GOT3 (cell line): Measurements from ENCODE around the gene SYF2.
A peak's percentile ranks its signal among the peaks of the same experiment; 100 is the strongest.
"Not testable (repeated sequence)": the region's sequence is repeated elsewhere in the genome, so short reads cannot be mapped to it uniquely, and the experiment has no call there.

Experiments used
- DNase-seq: peaks from one replicate; lab custom pipeline; 2025; ENCODE audit warnings: mixed read lengths; lab: John Stamatoyannopoulos, UW

SYF2 gene

DNA sequence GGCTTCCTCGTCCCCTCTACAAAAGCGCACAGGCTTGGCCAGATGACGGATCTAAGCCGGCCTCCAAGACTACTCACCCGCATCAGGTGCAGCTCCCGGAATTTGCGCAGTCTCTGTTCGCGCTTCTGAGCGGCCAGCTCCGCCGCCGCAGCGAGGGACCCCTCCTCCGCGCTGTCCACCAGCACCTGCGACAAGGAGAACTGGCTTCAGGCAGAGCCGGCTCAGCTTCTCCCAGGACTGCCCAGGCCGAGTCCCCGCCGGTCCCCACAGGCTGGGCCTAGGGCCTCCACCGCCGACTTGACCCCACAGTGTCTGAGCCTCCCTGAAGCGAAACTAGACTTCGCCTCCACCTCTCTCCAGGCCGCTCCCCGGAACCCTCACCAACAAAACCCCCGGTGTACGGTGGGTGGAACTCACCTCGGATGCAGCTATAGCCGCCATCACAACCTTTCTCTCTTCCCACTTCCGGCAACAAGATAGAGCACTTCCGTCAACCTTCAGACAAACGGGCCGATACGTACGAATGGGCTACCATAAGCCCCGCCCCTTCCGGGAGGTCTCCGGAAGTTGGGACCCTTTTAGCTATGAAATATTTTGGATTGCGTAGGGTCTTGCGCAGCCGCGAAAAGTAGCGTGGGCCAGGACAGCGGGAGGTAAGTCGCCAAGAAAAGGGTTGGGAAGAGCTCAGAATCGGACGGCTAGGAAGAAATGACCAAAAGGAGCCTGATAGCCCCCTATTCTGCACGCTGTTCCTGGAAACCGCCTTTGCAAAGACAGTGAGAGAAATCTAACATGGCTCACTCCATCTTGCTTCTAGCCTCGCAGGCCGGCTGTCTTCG is at the start of gene SYF2:
Gene SYF2 (minus strand): TSS at position 476 of the 839 bp plus-strand sequence. CDS start 35 bp downstream, at position 441.
- DNase-seq: peak; percentile 68

- not testable (repeated sequence) for DNase-seq
Measured at GRCh38 chr1:25279693-25280111, 47.4 kb upstream of the SYF2 start.

GRCh38 chr1:25278790-25279189 is 46.5 kb upstream of the SYF2 start:
- DNase-seq: not testable (repeated sequence)

GRCh38 chr1:25278358-25278757 is 46.1 kb upstream of the SYF2 start:
- not testable (repeated sequence) for DNase-seq

DNA sequence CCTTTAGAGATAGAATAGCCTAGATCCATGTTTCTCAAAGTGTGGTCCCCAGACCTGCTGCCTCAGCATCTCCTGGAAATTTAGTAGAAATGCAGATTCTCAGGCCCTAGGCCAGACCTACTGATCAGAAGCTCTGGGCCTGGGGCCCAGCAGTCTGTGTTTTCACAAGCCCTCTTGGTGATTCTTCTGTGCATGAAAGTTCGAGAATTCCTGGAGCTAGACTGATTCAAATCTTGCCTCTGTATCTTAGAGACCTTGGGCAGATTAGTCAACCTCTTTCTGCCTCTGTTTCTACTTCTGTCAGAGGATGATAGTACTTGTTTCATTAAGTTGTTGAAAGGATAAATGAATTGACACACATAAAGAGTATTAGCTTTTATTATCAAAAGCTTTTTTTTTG is 45.0 kb upstream of the SYF2 start:
- DNase-seq: not testable (repeated sequence)

- not testable (repeated sequence) for DNase-seq
Measured at GRCh38 chr1:25275648-25276047, 43.3 kb upstream of the SYF2 start.

DNA sequence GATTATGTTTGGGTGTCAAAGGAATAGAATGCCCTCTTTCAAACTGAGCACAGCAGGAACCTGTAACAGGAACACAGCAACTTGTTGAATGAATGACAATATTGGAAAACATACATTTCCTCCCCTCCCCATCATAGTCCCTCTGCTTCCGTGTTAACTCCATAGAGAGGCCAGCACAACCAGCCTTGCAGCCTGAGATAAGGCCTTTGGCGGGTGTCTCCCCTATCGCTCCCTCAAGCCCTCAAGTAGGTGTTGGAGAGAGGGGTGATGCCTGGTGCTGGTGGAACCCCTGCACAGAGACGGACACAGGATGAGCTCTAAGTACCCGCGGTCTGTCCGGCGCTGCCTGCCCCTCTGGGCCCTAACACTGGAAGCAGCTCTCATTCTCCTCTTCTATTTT is 39.9 kb upstream of the SYF2 start, which contains the start of gene RHD:
Gene RHD (plus strand): TSS at position 272 of the 400 bp plus-strand sequence. CDS start 39 bp downstream, at position 311.
- DNase-seq: not testable (repeated sequence)

- DNase-seq: not testable (repeated sequence)
Measured at GRCh38 chr1:25268143-25268760, 36.0 kb upstream of the SYF2 start.

DNA sequence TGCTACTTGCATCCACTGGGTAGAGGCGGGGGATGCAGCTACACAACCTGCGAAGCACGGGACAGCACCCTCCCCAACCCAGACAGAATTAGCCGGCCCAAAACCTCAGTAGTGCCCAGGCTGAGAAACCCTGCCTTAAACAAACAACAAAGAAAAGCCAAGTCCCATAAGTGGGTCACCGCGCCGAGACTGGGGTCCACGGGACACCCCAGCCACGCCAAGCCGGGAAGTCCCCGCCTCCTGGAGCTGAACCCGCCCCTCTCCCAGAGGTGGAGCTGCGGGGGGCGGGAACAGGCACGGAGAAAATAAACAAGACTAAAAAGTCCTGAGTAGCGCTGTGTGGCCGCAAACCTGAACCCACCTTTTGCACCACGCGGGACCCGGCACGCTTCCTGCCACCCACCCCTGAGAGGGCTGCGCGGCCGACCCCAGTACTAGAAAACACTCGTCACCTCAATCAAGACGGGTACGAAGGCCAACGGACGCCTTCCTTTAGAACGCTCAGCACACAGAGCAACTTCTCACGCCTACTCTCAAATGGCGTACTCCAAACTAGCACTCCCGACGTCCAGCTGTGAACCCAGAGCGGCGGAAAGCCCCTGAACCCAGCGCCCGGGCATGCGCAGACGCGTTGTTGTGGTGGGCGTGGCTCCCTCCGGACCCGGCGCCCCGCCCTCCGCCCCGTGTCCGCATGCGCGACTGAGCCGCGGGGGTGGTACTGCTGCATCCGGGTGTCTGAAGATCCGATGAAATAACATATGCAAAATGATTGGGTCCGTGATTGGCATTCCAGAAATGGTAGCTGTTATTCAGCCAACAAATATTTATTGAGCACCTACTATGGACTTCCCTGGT is 35.2 kb upstream of the SYF2 start:
- peak; percentile 24 for DNase-seq

DNA sequence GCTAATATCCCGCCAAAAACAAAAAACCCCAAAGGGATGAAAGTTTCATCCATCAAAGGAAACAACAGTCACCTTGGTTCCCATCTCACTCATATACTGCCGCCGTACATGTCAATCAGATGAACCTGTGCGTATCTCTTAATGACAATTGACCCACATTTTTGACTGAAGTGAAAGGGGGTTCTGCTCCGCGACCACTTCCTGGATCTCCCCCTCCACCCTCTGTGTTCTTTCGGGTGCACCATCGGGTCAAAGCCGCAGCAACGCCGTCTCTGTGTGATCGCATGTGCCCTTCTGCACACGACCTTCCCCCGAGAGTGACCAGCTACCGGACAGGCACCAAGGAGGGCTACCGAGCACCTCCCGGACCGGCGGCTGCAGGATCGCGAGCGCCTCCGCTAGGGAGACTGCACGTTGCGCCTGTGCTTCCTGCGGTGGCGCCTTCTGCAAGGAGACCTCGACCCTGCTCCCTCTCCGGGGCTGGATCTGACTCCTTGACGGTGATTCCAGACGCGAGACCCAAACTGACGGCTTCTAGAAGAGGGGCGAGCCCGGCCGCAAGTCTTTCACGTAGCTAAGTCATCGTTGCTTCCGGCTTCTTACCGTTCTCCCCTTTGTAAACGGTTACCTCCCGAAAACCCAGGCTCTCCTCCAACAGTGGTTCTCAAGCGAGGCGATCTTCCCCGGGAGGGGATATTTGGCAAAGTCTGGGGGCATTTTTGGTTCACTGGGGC is 34.4 kb upstream of the SYF2 start:
- DNase-seq: not testable (repeated sequence)

DNA sequence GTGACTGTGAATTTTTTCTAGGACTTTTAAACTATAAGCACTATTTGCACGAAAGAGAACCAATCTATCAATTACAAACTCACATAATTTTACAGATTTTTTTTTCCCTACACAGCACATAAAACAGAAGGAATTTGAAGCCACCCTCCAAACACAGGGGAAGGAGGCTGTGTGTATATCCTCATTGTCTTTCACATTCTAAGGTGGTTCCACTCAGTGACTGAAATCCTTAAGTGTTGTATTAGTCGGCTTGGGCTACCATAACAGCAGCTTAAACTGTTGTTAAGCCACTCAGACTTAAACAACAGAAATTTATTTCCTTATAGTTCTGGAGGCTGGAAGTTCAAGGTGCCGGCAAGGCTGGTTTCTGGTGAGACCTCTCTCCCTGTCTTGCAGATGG is 28.0 kb upstream of the SYF2 start:
- DNase-seq: not testable (repeated sequence)

GRCh38 chr1:25259813-25260212 is 27.5 kb upstream of the SYF2 start:
- not testable (repeated sequence) for DNase-seq

GRCh38 chr1:25257196-25257595 is 24.9 kb upstream of the SYF2 start:
- DNase-seq: no peak

- DNase-seq: no peak
Measured at GRCh38 chr1:25256578-25256965, 24.3 kb upstream of the SYF2 start.

GRCh38 chr1:25255706-25256577 is 23.6 kb upstream of the SYF2 start:
- DNase-seq: no peak

DNA sequence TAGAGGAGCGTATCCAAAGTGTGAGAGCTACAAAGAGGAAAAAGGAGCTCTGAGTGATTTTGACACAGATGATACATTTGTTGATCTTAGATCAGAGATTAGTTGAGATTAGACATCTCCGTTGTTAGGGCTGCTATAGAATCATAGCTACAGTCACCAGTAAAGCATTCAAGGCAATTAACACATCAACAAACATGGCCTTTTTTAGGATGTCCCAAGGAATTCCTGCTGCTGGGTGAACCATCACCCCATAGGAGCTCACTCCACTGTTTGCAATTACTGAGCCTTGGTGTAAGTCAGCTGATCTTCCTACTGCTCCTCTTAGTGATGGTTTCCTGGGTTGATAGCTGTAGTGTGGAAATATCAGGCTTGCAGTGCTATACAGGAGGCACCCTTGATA is 21.6 kb upstream of the SYF2 start:
- no peak for DNase-seq

- no peak for DNase-seq
Measured at GRCh38 chr1:25247829-25248754, 15.8 kb upstream of the SYF2 start.

DNA sequence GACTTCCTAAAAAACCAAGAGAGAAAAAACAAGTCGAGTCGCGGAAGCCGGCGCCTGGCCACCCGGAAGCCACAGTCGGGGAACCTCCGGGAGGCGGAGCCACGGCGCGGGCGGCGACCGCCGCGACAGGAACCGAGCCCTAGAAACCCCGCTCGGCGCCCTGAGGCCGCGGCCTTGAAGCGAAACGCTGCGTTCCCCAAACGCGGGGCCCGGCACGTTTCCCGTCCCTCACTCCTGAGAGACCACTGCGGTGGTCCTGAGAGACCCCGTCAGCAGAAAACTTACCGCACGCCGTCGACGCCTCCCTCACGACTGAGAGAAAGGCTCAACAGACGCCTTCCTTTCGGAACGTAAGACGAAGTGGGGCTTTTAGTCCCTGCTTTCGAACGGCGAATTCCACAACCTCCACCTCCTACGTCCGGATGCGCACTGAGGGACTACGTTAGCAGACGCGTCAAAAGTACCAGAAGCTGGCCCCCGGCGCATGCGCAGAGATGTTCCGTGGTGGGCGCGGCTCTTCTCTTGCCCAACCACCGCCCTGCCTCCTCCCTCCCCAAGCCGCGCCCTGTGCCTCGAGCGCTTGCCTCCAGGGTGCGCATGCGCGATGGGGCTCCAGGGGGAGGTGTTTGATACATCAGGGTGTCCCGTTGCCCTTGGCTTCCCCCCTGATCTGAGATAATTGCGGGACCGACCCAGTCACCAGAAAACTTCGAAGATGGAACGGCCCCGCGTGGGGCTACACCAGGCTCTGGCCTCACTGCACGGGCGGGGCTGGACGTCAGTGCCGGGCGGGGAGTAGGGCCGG is 14.9 kb upstream of the SYF2 start, which contains the start of gene RSRP1:
Gene RSRP1 (minus strand): TSS at position 431 of the 805 bp plus-strand sequence. CDS start 491 bp downstream, outside the sequence.
- peak; percentile 96 for DNase-seq
